Vagina (tissue), 2 donors: ENCODE results near the gene AGXT2. TPM values are rescaled to one million over a fixed set of nuclear protein-coding genes. Genes with fewer than 3 reads are reported as not detected.

Experiments
- DNase-seq, 2 donors: peaks; one replicate each; pipeline ENCODE4 v3.0.0-alpha.2; 2017; ENCODE audit errors: extremely low spot score in 2 of 2
- H3K27ac ChIP-seq: fragments of 200-600 bp; sonication (generic); one replicate; pipeline ENCODE4 v1.5.1; 2019
- H3K27me3 ChIP-seq: fragments of 200-600 bp; sonication (generic); one replicate; pipeline ENCODE4 v1.5.1; 2019
- H3K36me3 ChIP-seq, 2 donors: fragments of 200-600 bp; sonication (generic); one replicate each; pipeline ENCODE4 v1.5.1; 2017 to 2019
- H3K4me1 ChIP-seq: fragments of 200-600 bp; sonication (generic); one replicate; pipeline ENCODE4 v1.5.1; 2019
- H3K4me3 ChIP-seq, 2 donors: fragments of 200-600 bp; sonication (generic); 1 replicate in 1 of 2; 2 replicates in 1 of 2; pipeline ENCODE4 v1.5.1; 2016 to 2019
- H3K9me3 ChIP-seq: fragments of 200-600 bp; sonication (generic); one replicate; pipeline ENCODE4 v1.5.1; 2019
- POLR2A ChIP-seq, 2 donors: fragments of 450-650 bp; IDR thresholded peaks; one replicate each; pipeline ENCODE4 v1.6.1; 2017; ENCODE audit warnings: antibody characterized with exemption in 2 of 2, mild to moderate bottlenecking in 2 of 2, moderate library complexity in 2 of 2
- POLR2AphosphoS5 ChIP-seq, 2 donors: sonication (generic); formaldehyde crosslinking; IDR thresholded peaks; one replicate each; pipeline ENCODE4 v1.9.0; 2017; ENCODE audit warnings: antibody characterized with exemption in 2 of 2, mild to moderate bottlenecking in 2 of 2, low read depth in 1 of 2; ENCODE audit not compliant: insufficient read depth in 1 of 2
- intact Hi-C: fragments of 100-400 bp; cut with DNase I; formaldehyde crosslinking; loops from one replicate; pipeline ENCODE4 v1.15.1; 2023
- total RNA-seq: library from RNA; depleted of rRNA; stranded (reverse); fragments of >200 nt; gene quantifications from one replicate; pipeline ENCODE4 v1.2.3, GENCODE V29; 2016
- TF ChIP-seq, protein P1 (sequence below), 3 experiments: fragments of 450-650 bp in 2 of 3; fragments of 200-600 bp in 1 of 3; sonication (generic) in 1 of 3; IDR thresholded peaks; one replicate each; pipeline ENCODE4 v1.5.1; 2017 to 2019; ENCODE audit warnings: antibody characterized with exemption in 3 of 3, mild to moderate bottlenecking in 2 of 3, moderate library complexity in 2 of 3

Gene AGXT2
- total RNA-seq, 1 donor from 2014 or later = not detected

DNA sequence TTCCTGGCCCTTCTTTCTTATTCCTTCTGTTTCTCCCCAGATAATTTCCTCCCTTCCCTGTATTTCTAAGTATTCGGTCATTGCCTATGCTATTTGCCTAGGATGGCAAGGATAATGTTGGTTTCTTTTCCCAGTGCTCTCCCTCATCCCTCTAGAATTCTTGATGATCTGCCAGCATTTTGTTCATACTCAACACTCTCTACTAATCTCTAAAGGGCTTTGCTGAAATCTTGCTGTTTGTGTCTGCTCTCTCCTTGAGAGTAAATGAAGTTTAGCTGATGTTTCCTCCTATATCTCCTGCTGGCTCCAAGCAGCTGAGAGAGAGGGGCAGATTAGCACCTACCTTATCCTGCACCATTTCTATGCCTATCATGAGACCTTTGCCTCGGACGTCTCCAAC is 38.1 kb downstream of the AGXT2 start:
- TF ChIP-seq, protein P1, sequence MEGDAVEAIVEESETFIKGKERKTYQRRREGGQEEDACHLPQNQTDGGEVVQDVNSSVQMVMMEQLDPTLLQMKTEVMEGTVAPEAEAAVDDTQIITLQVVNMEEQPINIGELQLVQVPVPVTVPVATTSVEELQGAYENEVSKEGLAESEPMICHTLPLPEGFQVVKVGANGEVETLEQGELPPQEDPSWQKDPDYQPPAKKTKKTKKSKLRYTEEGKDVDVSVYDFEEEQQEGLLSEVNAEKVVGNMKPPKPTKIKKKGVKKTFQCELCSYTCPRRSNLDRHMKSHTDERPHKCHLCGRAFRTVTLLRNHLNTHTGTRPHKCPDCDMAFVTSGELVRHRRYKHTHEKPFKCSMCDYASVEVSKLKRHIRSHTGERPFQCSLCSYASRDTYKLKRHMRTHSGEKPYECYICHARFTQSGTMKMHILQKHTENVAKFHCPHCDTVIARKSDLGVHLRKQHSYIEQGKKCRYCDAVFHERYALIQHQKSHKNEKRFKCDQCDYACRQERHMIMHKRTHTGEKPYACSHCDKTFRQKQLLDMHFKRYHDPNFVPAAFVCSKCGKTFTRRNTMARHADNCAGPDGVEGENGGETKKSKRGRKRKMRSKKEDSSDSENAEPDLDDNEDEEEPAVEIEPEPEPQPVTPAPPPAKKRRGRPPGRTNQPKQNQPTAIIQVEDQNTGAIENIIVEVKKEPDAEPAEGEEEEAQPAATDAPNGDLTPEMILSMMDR (IDR thresholded peaks at IDR 0.05) = no peak
- no peak overlapping the region for H3K27ac ChIP-seq
- no peaks in the 10 kb centered on the region for H3K9me3 ChIP-seq
- no peak for DNase-seq
- no peaks in the 10 kb centered on the region for H3K36me3 ChIP-seq
- no peaks in the 10 kb centered on the region for H3K4me1 ChIP-seq
- no peak overlapping the region for H3K4me3 ChIP-seq
- intact Hi-C loops = no loop called here
- no peaks in the 10 kb centered on the region for H3K27me3 ChIP-seq

DNA sequence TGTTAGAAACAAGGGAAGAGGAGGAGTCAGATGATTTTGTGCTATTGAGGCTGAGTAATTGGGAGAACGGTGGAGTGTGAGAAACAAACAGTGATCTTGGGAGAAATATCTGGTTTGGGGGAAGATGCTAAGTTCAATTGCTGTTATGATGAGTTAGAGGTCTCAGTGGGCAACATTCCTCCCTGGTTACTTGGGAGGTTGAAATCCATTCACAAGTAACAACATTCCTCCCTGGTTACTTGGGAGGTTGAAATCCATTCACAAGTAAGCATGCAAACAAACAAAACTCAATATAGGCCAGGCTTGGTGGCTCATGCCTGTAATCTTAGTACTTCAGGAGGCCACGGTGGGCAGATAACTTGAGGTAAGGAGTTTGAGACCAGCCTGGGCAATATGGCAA is 38.7 kb downstream of the AGXT2 start:
- Histone ChIP-seq H3K4me1 (no peaks in the 10 kb centered on the region), H3K36me3 (no peaks in the 10 kb centered on the region), H3K9me3 (no peaks in the 10 kb centered on the region), H3K27me3 (no peaks in the 10 kb centered on the region), H3K27ac (no peak overlapping the region), H3K4me3 (no peak overlapping the region)
- TF ChIP-seq, protein P1 (IDR thresholded peaks at IDR 0.05) = no peak
- TF ChIP-seq POLR2A (IDR thresholded peaks at IDR 0.05) = no peak
- no peak for TF ChIP-seq POLR2AphosphoS5 (IDR thresholded peaks at IDR 0.05; ENCODE audit: insufficient read depth in 1 of 2, low read depth in 1 of 2)
- intact Hi-C loops = no loop called here
- DNase-seq = no peak

DNA sequence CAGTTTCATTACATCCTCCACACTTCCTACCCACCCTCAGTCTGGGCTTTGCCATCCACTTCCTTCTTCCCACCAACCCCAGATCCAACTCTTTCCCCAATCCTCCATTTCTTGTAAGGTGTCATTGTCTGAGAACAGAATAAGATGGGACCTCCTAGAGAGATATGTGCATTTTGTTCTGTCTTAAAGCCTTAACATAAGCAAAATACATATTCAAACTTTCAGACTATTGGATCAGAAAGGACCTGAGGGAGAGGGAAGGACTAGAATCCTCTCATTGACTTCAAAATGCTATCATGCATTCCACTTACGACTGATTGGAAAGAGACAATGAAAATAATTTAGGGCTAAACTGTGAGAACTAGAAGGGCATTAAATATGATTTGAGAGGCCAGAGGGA is 43.0 kb downstream of the AGXT2 start:
- no peak for DNase-seq
- H3K27ac ChIP-seq = no peak overlapping the region
- no peak overlapping the region for H3K4me3 ChIP-seq
- H3K27me3 ChIP-seq = no peaks in the 10 kb centered on the region
- H3K4me1 ChIP-seq = no peaks in the 10 kb centered on the region
- TF ChIP-seq, protein P1 (IDR thresholded peaks at IDR 0.05) = no peak
- TF ChIP-seq POLR2A (IDR thresholded peaks at IDR 0.05) (no peak), POLR2AphosphoS5 (IDR thresholded peaks at IDR 0.05; ENCODE audit: insufficient read depth in 1 of 2, low read depth in 1 of 2) (no peak)
- intact Hi-C loops = no loop called here
- no peaks in the 10 kb centered on the region for H3K36me3 ChIP-seq
- no peaks in the 10 kb centered on the region for H3K9me3 ChIP-seq

DNA sequence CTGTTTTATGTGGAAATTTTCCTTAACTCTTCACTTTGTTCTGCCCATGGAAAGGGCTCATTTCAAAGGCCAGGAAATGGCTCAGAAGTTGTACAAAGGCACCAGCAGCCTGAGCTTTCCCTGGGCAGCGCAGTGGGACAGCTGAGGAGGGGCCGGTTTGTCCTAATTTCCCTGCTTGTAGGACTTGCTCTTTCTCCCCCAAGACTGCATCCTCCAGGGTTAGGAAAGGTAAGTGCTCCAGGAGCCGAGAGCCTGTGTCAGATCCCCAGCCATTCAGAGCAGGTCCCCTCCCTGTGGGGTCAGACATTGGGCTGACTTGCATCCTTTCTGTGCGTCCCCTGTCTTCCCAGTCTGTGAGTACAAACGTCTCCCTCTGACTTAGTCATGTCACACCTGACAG is 43.5 kb downstream of the AGXT2 start:
- H3K27me3 ChIP-seq = no peaks in the 10 kb centered on the region
- intact Hi-C loops = no loop called here

More for the DNA sequence above, 43.5 kb downstream of the AGXT2 start:
- Histone ChIP-seq H3K27ac (no peak overlapping the region), H3K4me3 (no peak overlapping the region), H3K4me1 (no peaks in the 10 kb centered on the region), H3K9me3 (no peaks in the 10 kb centered on the region), H3K36me3 (no peaks in the 10 kb centered on the region)
- no peak for TF ChIP-seq POLR2AphosphoS5 (IDR thresholded peaks at IDR 0.05; ENCODE audit: insufficient read depth in 1 of 2, low read depth in 1 of 2)
- TF ChIP-seq, protein P1 (IDR thresholded peaks at IDR 0.05) = no peak
- DNase-seq = no peak
